Measurements from ENCODE around the gene PVALEF.

The PVALEF gene

GRCh38 chr17:81124377-81124776 lies 40.9 kb upstream of the PVALEF start:
- H3K36me3 ChIP-seq (ENCODE audit: control insufficient read depth in 1 of 2, insufficient read depth in 2 of 2, low read depth in 1 of 2, low read length in 2 of 2) = no peaks in the 10 kb centered on the region
- H3K27ac ChIP-seq (ENCODE audit: low read length, poor library complexity, severe bottlenecking) = no peak overlapping the region
- WGBS = 94% methylated on average over 18 of the region's 18 CpGs
- no peak overlapping the region for H3K9ac ChIP-seq (ENCODE audit: low read length)
- no peak overlapping the region for H2BK15ac ChIP-seq (ENCODE audit: low read depth, poor library complexity, severe bottlenecking)
- H3K4me3 ChIP-seq (ENCODE audit: insufficient read depth in 1 of 2, low read depth in 1 of 2, low read length in 2 of 2) = no peak overlapping the region
- no peak overlapping the region for H3K14ac ChIP-seq (ENCODE audit: low read length in 2 of 2)
- H3K27me3 ChIP-seq (ENCODE audit: control insufficient read depth in 1 of 2, insufficient read depth in 1 of 2, low read length in 2 of 2) = peaks cover 3 to 66% of the 10 kb centered on the region in 2 experiments
- H2BK5ac ChIP-seq (ENCODE audit: low read depth, low read length, poor library complexity, severe bottlenecking) = no peak overlapping the region
- H3K18ac ChIP-seq (ENCODE audit: low read depth in 1 of 2, low read length in 2 of 2) = no peak overlapping the region
- H2AK5ac ChIP-seq (ENCODE audit: low read length, severe bottlenecking) = no peak overlapping the region
- H2BK120ac ChIP-seq (ENCODE audit: low read depth, low read length) = no peak overlapping the region
- no peak overlapping the region for H2AFZ ChIP-seq (ENCODE audit: low read depth, low read length)
- H3K23ac ChIP-seq (ENCODE audit: low read length in 2 of 2) = no peak overlapping the region
- H3K4me1 ChIP-seq (ENCODE audit: control insufficient read depth, insufficient read depth, low read depth, low read length) = peaks cover 10% of the 10 kb centered on the region
- H3K79me1 ChIP-seq (replicated peaks; ENCODE audit: low read length, poor library complexity, severe bottlenecking) = no peaks in the 10 kb centered on the region
- H4K91ac ChIP-seq (ENCODE audit: low read length) = no peak overlapping the region
- H4K8ac ChIP-seq (ENCODE audit: low read length) = no peak overlapping the region
- DNase-seq = no peak
- no peak overlapping the region for H3K4me2 ChIP-seq (ENCODE audit: low read length, poor library complexity, severe bottlenecking)
- H2BK12ac ChIP-seq (ENCODE audit: low read length in 2 of 2) = no peak overlapping the region
- no peaks in the 10 kb centered on the region for H3K9me3 ChIP-seq (ENCODE audit: control insufficient read depth, low read length)
- no peak overlapping the region for H3K4ac ChIP-seq (ENCODE audit: low read depth in 1 of 2, low read length in 2 of 2)

GRCh38 chr17:81125573-81126081 lies 39.7 kb upstream of the PVALEF start:
- H3K9ac ChIP-seq (ENCODE audit: low read length) = no peak overlapping the region
- no peak overlapping the region for H2BK5ac ChIP-seq (ENCODE audit: low read depth, low read length, poor library complexity, severe bottlenecking)
- H3K4me3 ChIP-seq (ENCODE audit: insufficient read depth in 1 of 2, low read depth in 1 of 2, low read length in 2 of 2) = no peak overlapping the region
- H2BK120ac ChIP-seq (ENCODE audit: low read depth, low read length) = no peak overlapping the region
- no peak overlapping the region for H2AK5ac ChIP-seq (ENCODE audit: low read length, severe bottlenecking)
- no peak overlapping the region for H3K18ac ChIP-seq (ENCODE audit: low read depth in 1 of 2, low read length in 2 of 2)
- 75% methylated on average over 13 of the region's 14 CpGs for WGBS
- no peak overlapping the region for H3K4me2 ChIP-seq (ENCODE audit: low read length, poor library complexity, severe bottlenecking)
- H3K36me3 ChIP-seq (ENCODE audit: control insufficient read depth in 1 of 2, insufficient read depth in 2 of 2, low read depth in 1 of 2, low read length in 2 of 2) = no peaks in the 10 kb centered on the region
- no peaks in the 10 kb centered on the region for H3K79me1 ChIP-seq (replicated peaks; ENCODE audit: low read length, poor library complexity, severe bottlenecking)
- no peak overlapping the region for H3K27ac ChIP-seq (ENCODE audit: low read length, poor library complexity, severe bottlenecking)
- H3K14ac ChIP-seq (ENCODE audit: low read length in 2 of 2) = no peak overlapping the region
- H3K4ac ChIP-seq (ENCODE audit: low read depth in 1 of 2, low read length in 2 of 2) = no peak overlapping the region
- H3K4me1 ChIP-seq (ENCODE audit: control insufficient read depth, insufficient read depth, low read depth, low read length) = peaks cover 6% of the 10 kb centered on the region
- no peaks in the 10 kb centered on the region for H3K9me3 ChIP-seq (ENCODE audit: control insufficient read depth, low read length)
- peaks cover 3 to 58% of the 10 kb centered on the region in 2 experiments for H3K27me3 ChIP-seq (ENCODE audit: control insufficient read depth in 1 of 2, insufficient read depth in 1 of 2, low read length in 2 of 2)
- no peak overlapping the region for H4K91ac ChIP-seq (ENCODE audit: low read length)
- no peak overlapping the region for H2AFZ ChIP-seq (ENCODE audit: low read depth, low read length)
- no peak overlapping the region for H3K23ac ChIP-seq (ENCODE audit: low read length in 2 of 2)
- H4K8ac ChIP-seq (ENCODE audit: low read length) = no peak overlapping the region
- H2BK15ac ChIP-seq (ENCODE audit: low read depth, poor library complexity, severe bottlenecking) = no peak overlapping the region
- H2BK12ac ChIP-seq (ENCODE audit: low read length in 2 of 2) = no peak overlapping the region
- DNase-seq = no peak

GRCh38 chr17:81126281-81127132 lies 38.8 kb upstream of the PVALEF start:
- 82% methylated on average over 27 of the region's 34 CpGs for WGBS
- DNase-seq = no peak
- Histone ChIP-seq H2BK5ac (ENCODE audit: low read depth, low read length, poor library complexity, severe bottlenecking) (no peak overlapping the region), H2AFZ (ENCODE audit: low read depth, low read length) (no peak overlapping the region), H4K8ac (ENCODE audit: low read length) (no peak overlapping the region), H2BK120ac (ENCODE audit: low read depth, low read length) (no peak overlapping the region), H2BK12ac (ENCODE audit: low read length in 2 of 2) (no peak overlapping the region), H3K23ac (ENCODE audit: low read length in 2 of 2) (no peak overlapping the region), H3K9me3 (ENCODE audit: control insufficient read depth, low read length) (no peaks in the 10 kb centered on the region), H2AK5ac (ENCODE audit: low read length, severe bottlenecking) (no peak overlapping the region), H2BK15ac (ENCODE audit: low read depth, poor library complexity, severe bottlenecking) (no peak overlapping the region), H3K36me3 (ENCODE audit: control insufficient read depth in 1 of 2, insufficient read depth in 2 of 2, low read depth in 1 of 2, low read length in 2 of 2) (no peaks in the 10 kb centered on the region), H4K91ac (ENCODE audit: low read length) (no peak overlapping the region), H3K79me1 (replicated peaks; ENCODE audit: low read length, poor library complexity, severe bottlenecking) (no peaks in the 10 kb centered on the region), H3K9ac (ENCODE audit: low read length) (no peak overlapping the region), H3K4me1 (ENCODE audit: control insufficient read depth, insufficient read depth, low read depth, low read length) (peaks cover 6% of the 10 kb centered on the region), H3K4me3 (ENCODE audit: insufficient read depth in 1 of 2, low read depth in 1 of 2, low read length in 2 of 2) (no peak overlapping the region), H3K18ac (ENCODE audit: low read depth in 1 of 2, low read length in 2 of 2) (no peak overlapping the region), H3K4me2 (ENCODE audit: low read length, poor library complexity, severe bottlenecking) (no peak overlapping the region), H3K14ac (ENCODE audit: low read length in 2 of 2) (no peak overlapping the region), H3K4ac (ENCODE audit: low read depth in 1 of 2, low read length in 2 of 2) (no peak overlapping the region), H3K27ac (ENCODE audit: low read length, poor library complexity, severe bottlenecking) (no peak overlapping the region), H3K27me3 (ENCODE audit: control insufficient read depth in 1 of 2, insufficient read depth in 1 of 2, low read length in 2 of 2) (peaks cover 3 to 50% of the 10 kb centered on the region in 2 experiments)

- WGBS = 43% methylated on average over 5 of the region's 5 CpGs
- H3K14ac ChIP-seq (ENCODE audit: low read length in 2 of 2) = no peak overlapping the region
- H3K23ac ChIP-seq (ENCODE audit: low read length in 2 of 2) = no peak overlapping the region
- H3K18ac ChIP-seq (ENCODE audit: low read depth in 1 of 2, low read length in 2 of 2) = no peak overlapping the region
- H3K36me3 ChIP-seq (ENCODE audit: control insufficient read depth in 1 of 2, insufficient read depth in 2 of 2, low read depth in 1 of 2, low read length in 2 of 2) = no peaks in the 10 kb centered on the region
- no peak overlapping the region for H2BK12ac ChIP-seq (ENCODE audit: low read length in 2 of 2)
- H2BK5ac ChIP-seq (ENCODE audit: low read depth, low read length, poor library complexity, severe bottlenecking) = no peak overlapping the region
- no peak overlapping the region for H2BK15ac ChIP-seq (ENCODE audit: low read depth, poor library complexity, severe bottlenecking)
- H3K4me3 ChIP-seq (ENCODE audit: insufficient read depth in 1 of 2, low read depth in 1 of 2, low read length in 2 of 2) = no peak overlapping the region
- DNase-seq = no peak
- H3K4ac ChIP-seq (ENCODE audit: low read depth in 1 of 2, low read length in 2 of 2) = no peak overlapping the region
- H3K9me3 ChIP-seq (ENCODE audit: control insufficient read depth, low read length) = no peaks in the 10 kb centered on the region
- H2BK120ac ChIP-seq (ENCODE audit: low read depth, low read length) = no peak overlapping the region
- no peak overlapping the region for H4K91ac ChIP-seq (ENCODE audit: low read length)
- H3K4me2 ChIP-seq (ENCODE audit: low read length, poor library complexity, severe bottlenecking) = no peak overlapping the region
- no peak overlapping the region for H3K27ac ChIP-seq (ENCODE audit: low read length, poor library complexity, severe bottlenecking)
- peaks cover 6% of the 10 kb centered on the region for H3K4me1 ChIP-seq (ENCODE audit: control insufficient read depth, insufficient read depth, low read depth, low read length)
- H2AK5ac ChIP-seq (ENCODE audit: low read length, severe bottlenecking) = no peak overlapping the region
- H3K9ac ChIP-seq (ENCODE audit: low read length) = no peak overlapping the region
- no peak overlapping the region for H4K8ac ChIP-seq (ENCODE audit: low read length)
- H3K79me1 ChIP-seq (replicated peaks; ENCODE audit: low read length, poor library complexity, severe bottlenecking) = no peaks in the 10 kb centered on the region
- peaks cover 3 to 44% of the 10 kb centered on the region in 2 experiments for H3K27me3 ChIP-seq (ENCODE audit: control insufficient read depth in 1 of 2, insufficient read depth in 1 of 2, low read length in 2 of 2)
- no peak overlapping the region for H2AFZ ChIP-seq (ENCODE audit: low read depth, low read length)
Observed at GRCh38 chr17:81127133-81127455, 38.2 kb upstream of the PVALEF start.

Data from mesenchymal stem cell (in vitro differentiated cells and primary cell).